D721Med (cell line): ENCODE measurements around the gene GSG1L.

ENCODE experiments used
- DNase-seq: peaks from one replicate; pipeline ENCODE4 v3.0.0; 2011; ENCODE audit warnings: low spot score; ENCODE audit not compliant: insufficient read length
- FAIRE-seq: peaks from 2 replicates; lab custom pipeline; 2011; peaks lifted over from hg19 to GRCh38; lab: Jason Lieb, UNC
- TF ChIP-seq, protein P1 (sequence below): IDR thresholded peaks from 2 replicates; pipeline ENCODE4 v1.5.1; 2012; ENCODE audit warnings: mild to moderate bottlenecking, control low read depth; ENCODE audit not compliant: insufficient read depth; ENCODE audit errors: missing control alignments

Gene GSG1L

DNA sequence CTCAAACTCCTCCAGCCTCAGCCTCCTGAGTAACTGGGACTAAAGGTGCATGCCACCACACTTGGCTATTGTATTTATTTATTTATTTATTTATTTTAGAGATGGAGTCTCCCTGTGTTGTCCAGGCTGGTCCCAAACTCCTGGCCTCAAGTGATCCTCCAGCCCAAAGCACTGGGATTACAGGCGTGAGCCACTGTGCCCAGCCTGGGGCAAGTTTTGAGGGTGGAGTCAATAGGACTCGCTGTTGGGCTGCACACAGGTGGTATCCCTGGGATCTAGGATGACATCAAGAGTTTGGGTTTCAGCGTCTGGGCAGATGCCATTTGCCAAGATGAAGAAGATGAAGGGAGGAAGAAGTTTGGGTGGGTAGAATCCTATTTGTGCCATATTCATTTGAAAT is 213.9 kb downstream of the GSG1L start:
- DNase-seq (no peak), FAIRE-seq (no peak)
- TF ChIP-seq, protein P1, sequence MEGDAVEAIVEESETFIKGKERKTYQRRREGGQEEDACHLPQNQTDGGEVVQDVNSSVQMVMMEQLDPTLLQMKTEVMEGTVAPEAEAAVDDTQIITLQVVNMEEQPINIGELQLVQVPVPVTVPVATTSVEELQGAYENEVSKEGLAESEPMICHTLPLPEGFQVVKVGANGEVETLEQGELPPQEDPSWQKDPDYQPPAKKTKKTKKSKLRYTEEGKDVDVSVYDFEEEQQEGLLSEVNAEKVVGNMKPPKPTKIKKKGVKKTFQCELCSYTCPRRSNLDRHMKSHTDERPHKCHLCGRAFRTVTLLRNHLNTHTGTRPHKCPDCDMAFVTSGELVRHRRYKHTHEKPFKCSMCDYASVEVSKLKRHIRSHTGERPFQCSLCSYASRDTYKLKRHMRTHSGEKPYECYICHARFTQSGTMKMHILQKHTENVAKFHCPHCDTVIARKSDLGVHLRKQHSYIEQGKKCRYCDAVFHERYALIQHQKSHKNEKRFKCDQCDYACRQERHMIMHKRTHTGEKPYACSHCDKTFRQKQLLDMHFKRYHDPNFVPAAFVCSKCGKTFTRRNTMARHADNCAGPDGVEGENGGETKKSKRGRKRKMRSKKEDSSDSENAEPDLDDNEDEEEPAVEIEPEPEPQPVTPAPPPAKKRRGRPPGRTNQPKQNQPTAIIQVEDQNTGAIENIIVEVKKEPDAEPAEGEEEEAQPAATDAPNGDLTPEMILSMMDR, result no peak

- no peak for FAIRE-seq
- TF ChIP-seq, protein P1, result no peak
- DNase-seq, result no peak
Observed at GRCh38 chr16:27847030-27847550, 216.4 kb downstream of the GSG1L start.

DNA sequence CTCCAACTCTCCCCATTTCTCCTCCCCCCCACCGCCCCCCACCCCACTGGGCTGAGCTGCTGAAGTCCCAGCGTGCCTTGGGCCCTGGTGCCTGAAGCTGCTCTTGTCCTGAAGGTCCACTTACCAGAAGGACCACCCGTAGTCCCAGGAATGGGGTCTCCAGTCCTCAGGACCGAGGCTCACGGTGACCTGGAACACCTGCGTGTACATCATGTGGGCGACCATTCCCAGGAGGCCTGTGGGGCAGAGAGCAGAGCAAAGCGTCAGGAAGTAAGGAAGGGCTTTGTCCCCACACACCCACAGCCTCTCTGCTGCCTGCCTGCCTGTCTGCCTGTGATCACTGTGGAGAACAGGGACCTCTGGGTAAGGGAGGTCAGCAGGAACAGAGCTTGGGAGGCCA is 218.7 kb downstream of the GSG1L start:
- DNase-seq, result no peak
- no peak for FAIRE-seq
- TF ChIP-seq, protein P1, result no peak

DNA sequence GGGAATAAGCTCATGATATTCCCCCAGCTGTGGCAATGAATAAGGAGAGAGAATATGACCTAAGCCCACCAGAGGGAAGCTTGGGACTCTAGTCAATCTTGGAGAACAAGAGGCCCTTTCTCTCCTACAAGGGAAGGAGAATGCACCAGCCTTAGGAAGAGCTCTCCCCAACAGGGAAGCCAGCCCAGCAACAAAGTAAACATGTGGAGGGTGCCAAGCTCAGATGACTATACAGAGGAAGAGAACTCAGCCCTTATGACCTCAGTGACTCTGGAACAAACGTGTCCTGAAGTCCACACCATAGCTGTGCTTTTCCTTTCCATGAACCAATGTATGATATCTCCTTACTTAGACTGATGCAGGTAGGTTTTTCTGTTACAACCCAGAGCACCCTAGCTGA is 219.7 kb downstream of the GSG1L start:
- DNase-seq (no peak), FAIRE-seq (no peak)
- TF ChIP-seq, protein P1, result no peak

- no peak for DNase-seq
- TF ChIP-seq, protein P1, result no peak
- no peak for FAIRE-seq
Observed at GRCh38 chr16:27841911-27842310, 221.6 kb downstream of the GSG1L start.

- DNase-seq (no peak), FAIRE-seq (no peak)
- TF ChIP-seq, protein P1, result no peak
Observed at GRCh38 chr16:27841061-27841801, 222.3 kb downstream of the GSG1L start.
